OCI-LY1 (cell line): ENCODE data around the gene KDM1A.

Experiments
- H2AFZ ChIP-seq: fragments of 200-600 bp; sonication (generic), shearing (Covaris generic); 2 replicates; pipeline ENCODE4 v1.6.0; 2014; ENCODE audit warnings: antibody characterized with exemption, mild to moderate bottlenecking, low read length
- H3F3A ChIP-seq: fragments of 200-600 bp; sonication (generic), shearing (Covaris generic); 2 replicates; pipeline ENCODE4 v1.6.0; 2014; ENCODE audit warnings: mild to moderate bottlenecking, antibody characterized with exemption, low read length, moderate library complexity; ENCODE audit not compliant: insufficient read depth
- H3K27ac ChIP-seq: fragments of 200-600 bp; sonication (generic); 2 replicates; pipeline ENCODE4 v1.5.1; 2014; ENCODE audit warnings: low read length, mixed run types, mild to moderate bottlenecking, low read depth; ENCODE audit not compliant: poor library complexity, severe bottlenecking
- H3K27me3 ChIP-seq: fragments of 200-600 bp; sonication (generic); 2 replicates; pipeline ENCODE4 v1.6.0; 2014; ENCODE audit warnings: antibody characterized with exemption, mild to moderate bottlenecking, low read length, moderate library complexity; ENCODE audit not compliant: insufficient read depth
- H3K36me3 ChIP-seq: fragments of 200-600 bp; sonication (generic); 2 replicates; pipeline ENCODE4 v1.6.1; 2014; ENCODE audit warnings: mild to moderate bottlenecking, antibody characterized with exemption, low read length, moderate library complexity, mixed read lengths; ENCODE audit not compliant: insufficient read depth
- H3K4me1 ChIP-seq: fragments of 200-600 bp; sonication (generic); 2 replicates; pipeline ENCODE4 v1.5.1; 2014; ENCODE audit warnings: mild to moderate bottlenecking, low read length, moderate library complexity; ENCODE audit not compliant: insufficient read depth, severe bottlenecking
- H3K4me2 ChIP-seq: fragments of 200-600 bp; sonication (generic), shearing (Covaris generic); 2 replicates; pipeline ENCODE4 v1.6.1; 2014; ENCODE audit warnings: low read length
- H3K4me3 ChIP-seq: fragments of 200-600 bp; sonication (generic); 2 replicates; pipeline ENCODE4 v1.5.1; 2014; ENCODE audit warnings: low read length, low read depth, mild to moderate bottlenecking, mixed read lengths; ENCODE audit not compliant: poor library complexity, severe bottlenecking
- H3K79me2 ChIP-seq: fragments of 200-600 bp; shearing (Covaris generic); 2 replicates; pipeline ENCODE4 v1.6.1; 2016; ENCODE audit warnings: mixed run types, low read length, mixed read lengths; ENCODE audit not compliant: insufficient read depth
- H3K9ac ChIP-seq: fragments of 200-600 bp; sonication (generic), shearing (Covaris generic); 2 replicates; pipeline ENCODE4 v1.6.1; 2014; ENCODE audit warnings: mild to moderate bottlenecking, low read length, mixed read lengths
- H3K9me2 ChIP-seq: fragments of 200-600 bp; sonication (generic), shearing (Covaris generic); 2 replicates; pipeline ENCODE4 v1.6.1; 2014; ENCODE audit warnings: low read depth, mild to moderate bottlenecking, low read length, mixed read lengths
- H3K9me3 ChIP-seq: fragments of 200-600 bp; shearing (Covaris generic); 2 replicates; pipeline ENCODE4 v1.6.1; 2014; ENCODE audit warnings: low read length, mixed read lengths
- H4K20me1 ChIP-seq: fragments of 200-600 bp; sonication (generic), shearing (Covaris generic); 2 replicates; pipeline ENCODE4 v1.6.0; 2016; ENCODE audit warnings: mild to moderate bottlenecking, low read length; ENCODE audit not compliant: insufficient read depth
- EZH2 ChIP-seq: fragments of 200-600 bp; sonication (generic), shearing (Covaris generic); IDR thresholded peaks from 2 replicates; pipeline ENCODE4 v1.8.0; 2017; ENCODE audit warnings: borderline replicate concordance, mixed run types, mild to moderate bottlenecking, antibody characterized with exemption, low read length, moderate library complexity, mixed read lengths
- TF ChIP-seq, protein P1 (sequence below): fragments of 200-600 bp; sonication (generic), shearing (Covaris generic); IDR thresholded peaks from 2 replicates; pipeline ENCODE4 v1.5.1; 2017; ENCODE audit warnings: mild to moderate bottlenecking, antibody characterized with exemption, low read length, moderate library complexity, mixed read lengths

KDM1A gene

DNA sequence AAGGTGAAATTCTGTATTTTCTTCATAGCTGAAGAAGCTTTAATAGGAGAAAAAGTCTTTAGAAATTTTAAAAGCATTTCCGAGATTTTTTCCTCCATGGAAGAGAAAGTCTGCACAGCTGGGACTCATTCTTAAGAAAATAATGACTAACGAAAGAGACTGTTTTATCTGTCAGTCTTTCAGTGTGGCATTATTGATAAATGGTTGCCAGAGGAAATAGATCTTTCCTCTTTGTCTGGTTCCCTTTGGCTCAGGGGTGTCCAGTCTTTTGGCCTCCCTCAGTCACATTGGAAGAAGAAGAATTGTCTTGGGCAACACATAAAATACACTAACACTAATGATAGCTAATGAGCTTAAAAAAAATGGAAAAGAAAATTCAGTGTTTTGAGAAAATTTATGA lies 49.9 kb downstream of the KDM1A start:
- H3K4me1 ChIP-seq: no peaks in the 10 kb centered on the region
- no peaks in the 10 kb centered on the region for H3K9me3 ChIP-seq
- H3K9me2 ChIP-seq: no peaks in the 10 kb centered on the region
- H3K4me2 ChIP-seq: no peak overlapping the region
- H3K27ac ChIP-seq: no peak overlapping the region
- H3K36me3 ChIP-seq: peaks cover 93% of the 10 kb centered on the region
- H3K27me3 ChIP-seq: no peaks in the 10 kb centered on the region
- no peak overlapping the region for H2AFZ ChIP-seq
- H3K79me2 ChIP-seq: no peaks in the 10 kb centered on the region
- H3K4me3 ChIP-seq: no peak overlapping the region
- H3F3A ChIP-seq: no peaks in the 10 kb centered on the region; the same call in 1 of the 2 replicates
- no peaks in the 10 kb centered on the region for H4K20me1 ChIP-seq
- no peak overlapping the region for H3K9ac ChIP-seq
- TF ChIP-seq, protein P1, sequence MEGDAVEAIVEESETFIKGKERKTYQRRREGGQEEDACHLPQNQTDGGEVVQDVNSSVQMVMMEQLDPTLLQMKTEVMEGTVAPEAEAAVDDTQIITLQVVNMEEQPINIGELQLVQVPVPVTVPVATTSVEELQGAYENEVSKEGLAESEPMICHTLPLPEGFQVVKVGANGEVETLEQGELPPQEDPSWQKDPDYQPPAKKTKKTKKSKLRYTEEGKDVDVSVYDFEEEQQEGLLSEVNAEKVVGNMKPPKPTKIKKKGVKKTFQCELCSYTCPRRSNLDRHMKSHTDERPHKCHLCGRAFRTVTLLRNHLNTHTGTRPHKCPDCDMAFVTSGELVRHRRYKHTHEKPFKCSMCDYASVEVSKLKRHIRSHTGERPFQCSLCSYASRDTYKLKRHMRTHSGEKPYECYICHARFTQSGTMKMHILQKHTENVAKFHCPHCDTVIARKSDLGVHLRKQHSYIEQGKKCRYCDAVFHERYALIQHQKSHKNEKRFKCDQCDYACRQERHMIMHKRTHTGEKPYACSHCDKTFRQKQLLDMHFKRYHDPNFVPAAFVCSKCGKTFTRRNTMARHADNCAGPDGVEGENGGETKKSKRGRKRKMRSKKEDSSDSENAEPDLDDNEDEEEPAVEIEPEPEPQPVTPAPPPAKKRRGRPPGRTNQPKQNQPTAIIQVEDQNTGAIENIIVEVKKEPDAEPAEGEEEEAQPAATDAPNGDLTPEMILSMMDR: no peak
- TF ChIP-seq EZH2: no peak

DNA sequence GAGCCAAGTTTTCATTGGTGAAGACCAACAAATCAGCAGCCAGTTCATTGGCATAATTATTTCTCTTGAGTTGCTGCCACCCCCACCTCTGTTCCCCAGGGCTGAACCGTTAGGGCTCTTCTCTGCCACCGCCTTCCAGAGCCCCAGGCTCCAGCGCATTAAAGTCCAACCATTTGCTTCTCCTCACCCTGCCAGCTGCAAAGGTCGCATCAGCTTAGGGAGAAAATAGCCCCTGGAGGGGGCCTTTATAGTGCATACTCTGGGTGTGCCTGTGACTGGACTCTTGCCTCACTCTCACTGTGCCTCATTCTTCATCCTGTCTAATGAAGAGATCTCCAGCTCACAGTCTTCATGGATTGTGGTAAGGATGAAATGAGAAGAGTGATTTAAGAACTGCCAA lies 50.4 kb downstream of the KDM1A start:
- H3K36me3 ChIP-seq: peaks cover 93% of the 10 kb centered on the region
- H3K79me2 ChIP-seq: no peaks in the 10 kb centered on the region
- no peaks in the 10 kb centered on the region for H4K20me1 ChIP-seq
- H3K4me1 ChIP-seq: no peaks in the 10 kb centered on the region
- H3K27me3 ChIP-seq: no peaks in the 10 kb centered on the region
- TF ChIP-seq, protein P1: no peak
- TF ChIP-seq EZH2: no peak
- no peak overlapping the region for H3K4me3 ChIP-seq
- no peak overlapping the region for H3K4me2 ChIP-seq
- H3K9ac ChIP-seq: no peak overlapping the region
- H3K9me2 ChIP-seq: no peaks in the 10 kb centered on the region
- H3K27ac ChIP-seq: no peak overlapping the region
- H3K9me3 ChIP-seq: no peaks in the 10 kb centered on the region
- H2AFZ ChIP-seq: no peak overlapping the region
- H3F3A ChIP-seq: no peaks in the 10 kb centered on the region; the same call in 1 of the 2 replicates

DNA sequence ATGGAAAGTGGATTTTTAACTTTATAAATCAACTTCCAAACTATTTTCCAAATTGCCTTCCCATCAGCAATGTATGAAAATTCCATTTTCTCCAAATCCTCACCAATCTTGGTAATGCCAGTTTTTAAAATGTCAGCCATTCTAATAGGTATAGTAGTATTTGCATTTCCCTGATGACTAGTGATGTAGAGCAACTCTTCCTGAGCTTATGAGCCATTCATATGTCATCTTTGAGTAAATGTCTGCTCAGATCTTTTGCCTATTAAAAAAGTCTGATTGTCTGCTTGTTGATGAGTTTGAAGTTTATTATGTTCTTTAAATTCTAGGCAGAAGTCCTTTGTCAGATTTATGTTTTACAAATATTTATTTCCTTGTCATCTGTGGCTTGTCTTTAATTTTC lies 54.7 kb downstream of the KDM1A start:
- Histone ChIP-seq H3K9ac (no peak overlapping the region), H3K4me1 (no peaks in the 10 kb centered on the region), H3K27ac (no peak overlapping the region), H3F3A (no peaks in the 10 kb centered on the region; the same call in 1 of the 2 replicates), H3K27me3 (no peaks in the 10 kb centered on the region), H4K20me1 (no peaks in the 10 kb centered on the region), H3K9me3 (no peaks in the 10 kb centered on the region), H2AFZ (no peak overlapping the region), H3K79me2 (no peaks in the 10 kb centered on the region), H3K9me2 (no peaks in the 10 kb centered on the region), H3K36me3 (peaks cover 79% of the 10 kb centered on the region), H3K4me2 (no peak overlapping the region), H3K4me3 (no peak overlapping the region)
- no peak for TF ChIP-seq EZH2
- TF ChIP-seq, protein P1: no peak
